ENCODE results near the gene TMIE.
"Not testable (repeated sequence)": the region's sequence is repeated elsewhere in the genome, so short reads cannot be mapped to it uniquely, and the experiment has no call there.

TMIE gene

DNA sequence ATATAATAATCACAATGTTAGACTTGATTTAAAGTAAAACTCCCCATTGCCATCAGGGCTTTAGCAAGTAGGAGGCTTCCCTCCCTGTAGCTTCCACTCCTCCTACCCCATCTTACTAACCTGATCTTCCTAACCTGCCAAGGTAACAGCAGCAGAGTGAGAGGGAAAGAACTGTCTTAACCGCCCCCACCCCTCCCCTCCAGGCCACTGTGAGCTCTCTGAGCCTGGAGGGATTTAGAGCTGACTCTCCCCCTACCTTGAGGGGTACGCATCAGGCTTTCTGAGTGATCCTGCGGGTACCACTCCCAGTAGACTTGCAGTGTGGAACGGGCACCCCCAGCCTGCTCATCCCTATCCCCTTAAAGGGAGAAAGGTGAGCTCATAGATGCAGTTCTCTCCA is 27.8 kb downstream of the TMIE start:
- no peak for DNase-seq

DNA sequence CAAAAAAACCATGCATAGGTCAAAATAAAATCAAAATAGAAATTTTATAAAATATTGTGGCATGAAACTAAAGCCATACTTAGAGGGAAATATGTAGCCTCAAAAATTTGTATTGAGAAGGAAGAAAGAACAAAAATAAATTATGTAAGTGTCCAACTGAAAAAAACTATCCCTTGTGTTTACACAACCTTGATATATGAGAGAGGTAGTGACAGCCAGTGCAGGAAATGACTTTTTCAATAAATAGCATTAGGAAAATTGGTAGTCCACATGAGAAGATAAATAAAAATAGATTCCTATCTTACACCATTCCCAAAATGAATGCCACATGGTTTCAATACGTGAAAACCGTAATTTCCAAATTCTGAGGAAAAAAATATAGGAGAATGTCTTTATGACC is 29.6 kb downstream of the TMIE start:
- no peak for DNase-seq

DNA sequence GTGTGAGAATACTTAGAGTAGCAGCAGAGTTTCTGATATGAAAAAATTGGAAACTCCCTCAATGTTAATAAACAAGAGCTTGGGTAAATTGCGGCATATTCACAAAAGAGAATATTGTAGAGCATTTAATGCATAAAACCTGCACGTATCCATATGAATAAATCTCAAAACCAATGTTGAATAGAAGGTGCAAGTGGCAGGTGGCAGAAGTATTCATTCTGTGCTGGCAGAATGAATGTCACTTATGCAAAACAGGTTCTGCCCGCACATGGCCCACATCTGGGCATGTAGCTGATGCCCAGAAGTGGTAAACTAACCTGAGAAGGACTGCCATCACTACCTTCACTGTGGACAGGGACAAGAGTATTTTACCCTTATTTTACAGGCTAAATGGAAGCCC is 30.6 kb downstream of the TMIE start:
- DNase-seq = no peak

DNA sequence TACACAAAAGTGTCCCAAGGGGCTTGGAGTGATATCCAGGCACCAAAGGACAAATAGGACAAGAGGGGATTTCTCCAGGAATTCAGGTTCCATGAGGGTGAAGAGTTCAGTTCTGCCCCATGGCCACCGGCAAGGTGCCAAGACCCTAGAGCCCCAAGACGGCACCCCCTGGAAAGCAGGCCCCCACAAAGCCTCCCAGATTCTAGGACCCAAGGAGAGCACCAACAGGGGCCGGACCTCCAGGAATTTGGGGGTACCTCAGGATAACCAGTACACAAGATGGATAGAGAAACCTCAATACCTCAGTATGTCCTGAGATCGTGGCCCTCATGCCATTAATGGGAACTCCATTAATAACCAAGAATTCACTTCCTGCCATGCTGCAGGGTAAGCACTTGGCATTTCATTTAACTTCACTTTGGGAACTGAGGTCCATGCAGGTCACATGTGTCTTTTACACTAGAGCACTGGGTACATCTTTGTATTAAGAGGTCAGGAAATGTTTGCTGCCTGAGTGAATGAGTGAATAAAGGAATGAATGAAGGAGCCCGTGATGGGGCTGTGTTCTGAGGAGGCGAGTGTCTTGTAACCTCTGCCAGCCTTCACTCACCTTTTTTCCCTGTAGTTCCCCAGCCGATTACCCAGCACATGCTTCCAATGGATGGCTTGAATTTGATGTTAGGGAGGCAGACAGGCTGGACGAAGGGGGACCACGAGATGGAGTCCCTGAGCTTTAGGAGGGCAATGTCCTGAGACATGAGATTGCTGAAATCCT is 32.0 kb downstream of the TMIE start:
- DNase-seq = peak; percentile 24

DNA sequence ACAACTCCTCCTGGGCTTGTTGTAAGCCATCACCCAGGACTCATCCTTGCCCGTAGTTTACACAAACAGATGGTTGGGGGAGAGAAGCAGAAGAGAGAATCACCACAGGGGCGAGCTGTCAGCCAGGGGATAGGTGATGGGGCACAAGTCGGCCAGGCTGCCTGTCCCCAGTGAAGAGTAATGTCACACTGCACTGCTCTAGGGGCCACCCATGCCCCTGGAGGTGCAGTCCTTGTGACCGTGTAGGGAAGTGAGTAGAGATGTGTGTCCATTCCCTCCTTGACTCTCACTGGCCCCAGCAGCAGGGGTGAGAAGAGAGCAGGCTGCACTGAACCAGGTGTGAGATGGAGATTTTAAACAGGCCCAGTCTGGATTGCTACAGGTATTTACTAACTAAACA is 33.6 kb downstream of the TMIE start:
- DNase-seq = no peak

DNA sequence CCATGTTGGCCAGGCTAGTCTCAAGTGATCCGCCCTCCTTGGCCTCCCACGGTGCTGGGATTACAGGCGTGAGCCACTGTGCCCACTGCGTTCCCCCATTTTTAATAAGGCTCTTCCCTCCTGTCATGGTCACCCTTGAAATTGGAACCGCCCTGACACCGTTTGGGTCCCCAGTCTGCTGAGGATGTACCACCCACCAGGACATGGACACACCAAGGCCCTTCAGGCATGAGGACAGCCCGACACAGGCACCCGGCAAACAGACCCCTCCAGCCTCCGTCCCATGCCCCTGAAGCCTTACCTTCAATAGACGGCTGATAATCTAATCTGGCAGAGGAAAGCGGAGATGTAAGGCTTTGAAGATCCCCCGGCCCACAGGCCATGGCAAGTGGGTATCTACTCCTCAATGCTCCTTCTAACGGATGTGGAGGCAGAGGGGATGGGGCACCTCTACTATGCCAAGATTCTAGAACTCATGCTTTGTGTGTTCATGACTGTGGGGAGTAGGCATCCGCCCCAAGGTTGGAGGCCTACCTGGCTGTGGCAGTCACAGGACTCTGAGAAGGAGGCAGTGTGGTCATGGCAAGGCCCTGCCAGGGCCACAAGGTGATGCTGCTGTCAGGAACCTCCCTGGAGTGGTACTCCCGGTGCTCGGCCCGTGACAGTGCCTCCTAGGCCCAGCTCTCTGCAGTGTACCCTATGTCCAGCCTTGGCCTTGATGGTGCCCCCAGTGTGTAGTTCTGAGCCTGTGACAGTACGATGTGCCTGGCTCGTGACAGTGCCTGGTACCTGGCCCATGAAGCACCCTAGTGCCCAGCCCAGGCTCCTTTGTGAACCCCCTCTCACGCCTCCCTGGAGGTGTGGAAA is 35.0 kb downstream of the TMIE start:
- DNase-seq = no peak

DNA sequence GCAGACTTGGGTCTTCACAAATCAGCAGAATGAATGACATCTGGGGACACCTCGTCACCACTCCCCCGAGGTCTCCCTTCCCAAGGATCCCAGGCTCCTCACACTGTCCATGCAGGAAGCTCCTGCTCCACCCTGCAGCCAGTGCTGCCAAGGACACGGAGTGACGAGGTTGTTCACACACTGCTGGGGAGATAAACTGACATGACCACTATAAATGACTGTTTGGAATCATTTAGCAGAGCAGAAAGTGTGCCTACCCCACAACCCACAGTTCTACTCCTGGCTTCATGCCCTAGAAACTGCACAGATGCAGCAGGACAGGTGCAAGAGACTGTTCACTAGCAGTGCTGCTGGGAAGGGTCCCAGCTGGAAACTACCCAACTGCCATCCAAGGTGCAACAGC is 36.1 kb downstream of the TMIE start:
- no peak for DNase-seq

DNA sequence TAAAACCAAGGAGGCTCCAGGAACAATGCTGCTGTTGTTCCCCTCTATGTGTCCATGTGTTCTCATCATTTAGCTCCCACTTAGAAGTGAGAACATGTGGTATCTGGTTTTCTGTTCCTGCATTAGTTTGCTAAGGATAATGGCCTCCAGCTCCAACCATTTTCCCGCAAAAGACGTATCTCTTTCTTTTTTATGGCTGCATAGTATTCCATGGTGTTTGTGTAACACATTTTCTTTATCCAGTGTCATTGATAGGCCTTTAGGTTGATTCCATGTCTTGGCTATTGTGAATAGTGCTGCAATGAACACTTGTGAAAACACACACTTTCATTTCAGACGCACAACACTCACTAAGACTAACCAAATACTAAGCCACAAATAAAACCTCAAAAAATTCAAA is 38.4 kb downstream of the TMIE start:
- not testable (repeated sequence) for DNase-seq

DNA sequence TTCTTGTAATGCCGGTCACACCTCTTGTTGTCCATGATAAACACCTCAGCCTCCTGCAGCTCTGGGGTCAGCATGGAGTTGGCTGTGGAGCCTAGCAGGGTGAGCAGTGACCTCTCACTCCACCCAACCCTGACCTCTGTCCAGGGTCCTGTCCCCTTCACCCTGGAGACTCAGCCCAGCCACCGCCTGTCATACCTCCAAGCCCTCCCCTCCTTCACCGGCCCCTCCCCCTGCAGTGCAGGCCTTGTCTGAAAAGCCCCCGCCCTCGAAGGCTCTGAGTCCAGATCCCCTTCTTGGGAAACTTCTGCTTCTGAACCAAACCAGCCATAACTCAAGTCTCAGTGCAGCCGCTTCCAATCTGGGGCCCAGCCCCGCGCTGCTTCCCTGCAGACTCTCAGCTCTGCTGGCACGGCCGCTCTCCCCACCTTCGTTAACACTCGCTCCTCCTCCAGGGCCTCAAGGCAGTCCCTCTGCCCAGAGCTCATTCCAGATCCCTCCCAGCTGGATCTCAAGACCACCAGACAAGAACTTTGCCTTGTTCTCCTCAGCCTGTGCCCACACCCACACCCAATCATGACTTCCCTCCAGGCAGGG is 41.9 kb downstream of the TMIE start:
- DNase-seq = no peak

DNA sequence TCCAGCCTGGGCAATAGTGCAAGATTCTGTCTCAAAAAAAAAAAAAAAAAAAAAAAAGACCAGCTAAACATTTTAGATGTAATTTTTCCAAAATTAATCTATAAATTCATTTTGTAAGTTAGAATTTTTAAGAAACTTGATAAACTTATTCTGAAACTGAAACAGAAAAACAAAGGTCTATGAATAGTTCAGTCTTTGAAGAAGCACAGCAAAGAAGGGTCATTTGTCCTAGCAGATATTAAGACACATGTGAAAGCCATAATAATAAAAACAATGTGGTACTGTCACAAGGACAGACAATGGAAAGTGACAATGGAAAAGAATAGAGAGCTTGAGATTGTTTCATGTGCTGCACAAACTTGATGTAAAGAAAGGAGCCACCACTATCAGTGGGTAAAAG is 45.5 kb downstream of the TMIE start:
- no peak for DNase-seq

DNA sequence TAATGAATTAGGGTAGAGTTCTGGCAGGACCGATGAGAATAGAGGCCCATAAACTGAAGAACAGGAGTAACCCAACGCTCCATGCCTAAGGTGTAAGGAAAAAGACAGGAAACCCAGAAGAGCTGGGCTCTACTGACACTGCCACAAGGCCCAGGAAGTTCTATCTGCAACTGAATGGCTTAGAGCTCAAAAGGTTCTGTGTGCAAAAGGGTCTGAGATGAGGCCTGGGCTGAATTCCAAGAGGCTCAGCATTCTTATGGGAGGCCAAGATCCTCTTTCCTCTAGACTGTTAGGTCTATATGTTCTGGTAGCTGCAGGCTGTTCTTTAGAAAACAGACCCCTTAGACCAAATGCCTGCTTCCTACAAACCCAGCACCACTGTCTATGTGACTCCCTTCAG is 47.0 kb downstream of the TMIE start:
- no peak for DNase-seq

DNA sequence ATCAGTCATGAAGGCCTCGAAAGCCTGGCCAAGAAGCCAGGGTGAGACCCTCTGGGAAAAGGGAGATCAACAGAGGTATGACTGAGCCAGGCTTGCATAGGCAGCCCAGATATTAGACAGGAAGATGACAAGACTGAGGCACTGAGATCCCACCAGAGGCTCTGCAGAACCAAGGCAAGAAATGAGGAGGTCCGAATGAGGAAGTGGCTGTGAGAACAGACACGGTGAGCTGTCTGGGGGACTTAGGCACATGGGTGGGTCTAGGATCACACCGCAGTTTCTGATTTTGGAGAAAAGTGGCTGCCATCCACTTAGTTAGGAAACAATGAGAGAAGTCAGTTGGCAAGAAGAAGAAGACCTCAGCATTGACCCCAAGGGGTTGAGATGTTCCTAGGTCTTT is 47.9 kb downstream of the TMIE start:
- DNase-seq = no peak

DNA sequence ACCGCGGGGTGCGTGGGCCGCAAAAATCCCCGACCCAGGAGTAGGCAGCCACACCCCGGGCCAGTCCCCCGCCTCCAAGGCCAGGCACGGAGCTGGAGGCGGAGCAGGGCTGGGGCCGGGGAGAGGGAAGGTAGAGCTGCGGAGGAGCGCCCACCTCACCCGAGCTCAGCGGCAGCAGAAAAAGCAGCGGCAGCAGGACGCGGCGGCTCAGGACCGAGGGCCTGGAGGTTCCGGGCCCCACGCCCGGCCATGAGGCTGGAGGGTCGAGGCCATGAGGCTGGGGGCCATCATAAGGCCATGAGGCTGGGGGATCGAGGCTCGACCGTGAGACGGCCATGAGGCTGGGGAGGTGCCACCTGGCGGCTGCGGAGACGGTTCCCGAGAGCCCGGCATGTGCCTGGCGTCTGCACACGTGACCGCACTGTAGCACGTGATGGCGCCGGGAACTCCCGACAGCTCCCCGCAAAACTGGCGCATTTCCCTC is 49.4 kb downstream of the TMIE start:
- no peak for DNase-seq

DNA sequence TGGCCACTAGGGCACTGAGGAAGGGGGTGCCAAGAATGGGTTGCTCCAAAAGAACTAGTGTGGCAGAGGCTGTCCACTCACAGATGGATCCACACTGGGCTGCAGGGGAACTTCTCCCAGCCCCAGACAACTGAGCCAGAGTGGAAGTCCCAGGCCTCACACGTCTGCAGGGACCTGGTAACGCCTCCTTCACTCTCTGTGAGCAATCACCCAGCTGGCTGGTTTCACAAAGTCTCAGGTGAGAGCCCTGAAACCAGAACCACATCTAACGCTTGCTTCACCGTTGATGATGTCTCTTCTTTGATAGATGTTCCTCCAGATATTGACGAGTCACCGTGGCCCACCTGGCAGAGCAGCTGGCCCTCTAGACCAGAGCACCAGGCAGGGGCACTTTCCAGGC is 51.9 kb downstream of the TMIE start:
- not testable (repeated sequence) for DNase-seq

DNA sequence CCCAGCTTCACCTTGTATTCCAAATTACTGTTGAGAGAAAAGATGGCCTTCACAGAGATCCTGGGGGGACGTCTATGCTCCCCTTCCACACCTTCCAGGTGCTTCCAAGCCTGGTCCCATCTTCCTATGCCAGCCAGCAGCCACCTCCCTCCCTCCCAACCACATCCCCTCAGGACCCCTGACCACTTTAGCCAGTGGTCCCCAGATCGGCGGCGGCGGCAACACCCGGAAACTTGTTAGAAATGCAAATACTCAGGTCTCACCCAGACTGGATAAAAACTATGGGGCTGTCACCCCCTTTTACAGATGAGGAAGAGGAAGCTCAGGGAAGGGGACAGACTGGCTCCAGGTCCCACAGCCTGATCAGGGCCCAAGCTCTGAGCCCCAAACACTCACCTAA is 54.5 kb downstream of the TMIE start:
- DNase-seq = no peak

DNA sequence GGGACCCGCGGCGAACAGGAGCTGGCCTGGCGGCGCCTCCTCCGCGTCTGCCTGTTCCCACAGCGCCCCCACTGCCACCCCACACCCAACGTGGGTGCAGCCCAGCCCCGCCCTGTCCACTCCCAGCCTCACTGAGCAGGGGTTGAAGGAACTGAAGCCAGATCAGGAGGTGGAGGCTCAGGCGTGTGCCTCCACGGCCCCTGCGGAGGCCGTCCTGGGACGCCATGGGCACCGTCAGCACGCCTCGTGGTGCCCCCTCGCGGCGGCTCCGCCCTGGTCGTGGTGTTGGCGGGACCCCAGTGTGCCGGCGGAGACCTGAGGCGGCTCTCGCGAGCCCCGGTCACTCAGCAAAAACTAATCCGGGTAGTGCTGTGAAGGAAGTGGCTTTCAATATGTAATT is 55.5 kb downstream of the TMIE start:
- no peak for DNase-seq

DNA sequence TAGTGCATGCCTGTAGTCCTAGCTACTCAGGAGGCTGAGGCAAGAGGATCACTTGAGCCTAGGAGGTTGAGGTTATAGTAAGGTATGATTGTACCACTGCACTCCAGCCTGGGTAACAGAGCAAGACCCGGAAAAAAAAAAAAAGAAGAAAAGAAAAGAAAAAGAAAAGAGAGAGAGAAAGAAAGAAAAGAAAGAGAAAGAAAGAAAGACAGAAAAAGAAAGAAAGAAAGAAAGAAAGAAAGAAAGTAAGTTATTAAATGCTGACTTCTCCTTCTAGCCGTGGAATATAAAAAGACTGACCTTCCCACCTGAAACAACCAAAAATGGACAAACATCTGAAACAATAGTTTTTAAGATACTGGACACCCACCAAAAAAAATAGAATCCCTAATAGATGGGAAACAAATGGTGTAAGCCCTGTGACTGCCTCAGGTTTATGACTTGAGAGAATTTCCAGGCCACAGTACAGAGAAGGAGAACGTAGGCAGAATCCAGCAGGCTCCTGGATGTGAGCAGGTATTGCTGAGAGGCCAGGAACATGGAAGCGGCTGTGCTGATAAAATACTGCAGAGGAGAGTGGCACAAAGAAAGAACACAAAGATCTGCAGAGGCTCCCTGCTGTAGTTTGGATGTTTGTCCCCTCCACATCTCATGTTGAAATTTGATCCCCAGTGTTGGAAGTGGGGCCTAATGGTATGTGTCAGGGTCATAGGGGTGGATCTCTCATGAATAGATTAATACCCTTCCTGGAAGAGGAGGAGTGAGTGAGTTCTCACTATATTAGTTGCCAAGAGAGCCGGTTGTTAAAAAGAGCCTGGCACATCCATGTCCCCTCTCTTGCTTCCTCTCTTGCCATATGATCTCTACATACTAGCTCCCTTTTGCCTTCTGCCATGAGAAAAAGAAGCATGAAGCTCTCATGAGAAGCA is 58.3 kb downstream of the TMIE start:
- DNase-seq = no peak

All from HCEC 1CT (cell line).